NCI-H774 (cell line): ENCODE measurements around the gene REXO5.
A peak's percentile ranks its signal among the peaks of the same experiment; 100 is the strongest.
"Not testable (repeated sequence)": the region's sequence is repeated elsewhere in the genome, so short reads cannot be mapped to it uniquely, and the experiment has no call there.

ENCODE experiments used
- DNase-seq: peaks from one replicate; lab custom pipeline; 2025; lab: John Stamatoyannopoulos, UW

Gene REXO5

DNA sequence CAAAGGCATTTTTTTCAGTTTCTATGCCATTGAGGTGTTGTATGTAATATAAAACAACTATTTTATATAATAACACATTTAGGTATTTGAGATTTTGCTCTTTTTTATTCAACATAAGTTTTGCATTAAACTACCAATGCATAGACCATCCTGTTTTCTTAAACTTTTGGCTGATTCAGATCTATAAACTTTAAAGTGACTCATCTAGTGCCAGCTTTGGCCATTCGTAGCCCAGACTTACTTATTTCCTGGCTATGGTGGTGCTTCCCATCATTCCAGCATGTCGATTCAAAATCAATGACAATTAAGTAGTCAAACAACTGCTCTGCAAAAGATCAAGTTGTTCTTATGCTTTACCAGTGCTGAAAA is 3.2 kb upstream of the REXO5 start:
- no peak for DNase-seq

DNA sequence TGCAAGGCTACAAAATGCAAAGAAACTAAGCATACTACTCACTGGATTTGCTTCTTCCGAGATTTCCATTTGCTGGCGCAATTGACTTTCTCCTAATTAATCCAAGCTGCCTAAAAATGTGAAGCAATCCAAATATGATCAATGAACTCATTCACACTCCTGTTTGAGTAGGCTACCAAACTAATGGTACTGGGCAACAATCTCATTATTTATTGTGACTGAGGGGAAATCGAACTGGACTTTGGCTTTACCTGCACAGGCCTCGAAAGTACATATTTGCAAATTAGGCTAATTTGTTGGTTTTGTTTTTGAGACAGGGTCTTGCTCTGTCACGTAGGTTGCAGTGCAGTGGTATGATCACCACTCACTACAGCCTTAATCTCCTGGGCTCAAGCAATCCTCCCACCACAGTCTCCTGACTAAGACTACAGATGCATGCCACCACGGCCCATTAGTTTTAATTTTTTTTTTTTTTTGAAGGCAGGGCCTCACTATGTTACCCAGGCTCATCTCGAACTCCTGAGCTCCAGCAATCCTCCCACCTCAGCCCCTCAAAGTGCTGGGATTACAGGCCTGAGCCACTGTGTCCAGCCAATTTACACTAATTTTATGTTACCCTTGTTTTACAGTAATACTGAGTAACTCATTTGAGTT is 2.6 kb upstream of the REXO5 start:
- DNase-seq: no peak

DNA sequence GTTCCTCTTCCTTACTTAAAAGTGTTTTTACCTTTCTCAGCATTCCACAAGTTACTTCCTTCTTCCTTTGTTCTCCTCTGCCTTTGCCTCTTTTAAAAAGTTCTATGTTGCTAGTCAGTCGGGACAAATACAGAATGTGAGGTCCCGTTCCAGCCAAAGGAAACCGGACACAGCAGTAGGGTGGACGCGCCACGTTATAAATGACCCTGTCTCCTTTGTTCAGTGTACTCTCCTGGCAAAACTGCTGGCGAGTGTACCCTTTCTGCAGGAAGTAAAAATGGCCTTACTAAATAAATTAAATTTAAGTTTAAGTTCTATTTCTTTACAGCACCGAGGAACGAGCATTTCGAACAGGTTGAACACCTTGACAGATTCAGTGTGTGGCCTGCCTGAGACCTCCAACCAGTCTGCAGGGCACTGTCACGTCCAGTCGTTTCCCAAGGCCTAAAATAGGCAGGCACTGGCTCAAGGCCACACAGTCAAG is 601 bp upstream of the REXO5 start:
- not testable (repeated sequence) for DNase-seq

DNA sequence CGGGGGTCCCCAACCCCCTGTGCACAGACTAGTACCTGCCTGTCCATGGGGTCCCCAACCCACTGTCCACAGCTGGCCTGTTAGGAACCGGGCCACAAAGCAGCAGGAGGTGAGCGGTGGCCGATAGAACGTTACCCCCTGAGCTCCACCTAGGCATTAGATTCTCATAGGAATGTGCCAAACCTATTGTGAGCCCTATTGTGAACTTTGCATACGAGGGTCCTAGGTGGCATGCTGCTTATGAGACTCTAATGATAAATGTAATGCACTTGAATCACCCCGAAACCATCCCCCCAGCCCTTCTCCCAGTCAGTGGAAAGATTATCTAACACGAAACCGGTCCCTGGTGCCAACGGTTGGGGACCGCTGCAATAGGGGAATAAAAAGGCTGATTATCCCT is 1.5 kb downstream of the REXO5 start:
- DNase-seq: no peak

DNA sequence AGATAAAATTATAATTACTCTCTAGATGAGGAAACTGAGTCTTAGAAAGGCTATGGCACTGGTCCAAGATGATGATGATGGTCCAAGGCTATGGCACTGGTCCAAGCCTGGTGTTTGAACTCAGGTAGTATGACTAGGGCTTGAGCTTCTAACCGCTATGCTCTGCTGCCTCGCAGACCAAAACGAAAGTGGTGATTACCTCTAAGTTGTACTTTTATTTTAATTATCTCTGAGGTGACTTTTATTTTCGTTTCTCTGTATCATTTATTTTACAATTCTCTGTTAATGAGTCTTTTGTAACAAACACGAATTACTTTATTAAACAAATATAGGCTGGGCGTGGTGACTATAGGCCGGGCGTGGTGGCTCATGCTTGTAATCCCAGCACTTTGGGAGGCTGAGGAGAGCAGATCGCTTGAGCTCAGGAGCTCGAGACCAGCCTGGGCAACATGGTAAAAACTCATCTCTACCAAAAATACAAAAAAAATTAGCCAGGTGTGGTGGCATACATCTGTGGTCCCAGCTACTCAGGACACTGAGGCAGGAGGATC is 5.6 kb downstream of the REXO5 start:
- no peak for DNase-seq

DNA sequence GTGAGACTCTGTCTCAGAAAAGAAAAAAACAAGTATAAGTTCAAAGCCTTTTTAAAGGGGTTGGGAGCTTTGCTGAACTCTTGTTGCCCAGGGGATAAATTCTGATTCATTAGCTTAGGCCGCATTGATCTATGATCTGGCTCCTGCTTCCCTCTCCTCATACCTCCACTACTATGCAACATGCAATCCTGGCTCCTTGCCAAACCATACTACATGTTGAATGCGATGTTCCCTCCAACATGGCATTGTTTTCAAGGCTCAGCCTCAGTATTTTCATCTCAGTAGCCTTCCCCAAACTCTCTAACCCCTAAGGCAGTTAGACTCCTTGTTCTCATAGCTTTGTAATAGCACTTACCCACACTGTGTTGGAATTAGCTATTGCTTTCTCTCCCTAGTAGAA is 6.2 kb downstream of the REXO5 start:
- DNase-seq: no peak

DNA sequence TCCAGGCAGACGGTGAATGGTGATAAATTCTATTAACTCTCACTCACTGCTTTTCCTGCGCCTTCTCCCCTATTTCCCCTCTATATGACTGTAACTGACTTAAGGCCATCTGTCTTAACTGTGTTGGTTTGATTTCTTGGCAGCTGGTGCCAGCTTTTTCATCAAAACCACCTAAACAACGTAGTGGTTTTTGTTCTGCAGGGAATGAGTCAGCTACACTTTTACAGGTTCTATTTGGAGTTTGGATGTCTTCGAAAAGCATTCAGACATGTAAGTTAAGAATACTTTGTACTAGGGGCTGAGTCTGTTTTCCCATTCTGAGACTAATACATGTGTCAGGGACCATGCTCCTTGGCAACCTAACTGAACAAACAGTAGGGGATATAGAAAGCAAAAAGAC is 8.5 kb downstream of the REXO5 start:
- DNase-seq: no peak

DNA sequence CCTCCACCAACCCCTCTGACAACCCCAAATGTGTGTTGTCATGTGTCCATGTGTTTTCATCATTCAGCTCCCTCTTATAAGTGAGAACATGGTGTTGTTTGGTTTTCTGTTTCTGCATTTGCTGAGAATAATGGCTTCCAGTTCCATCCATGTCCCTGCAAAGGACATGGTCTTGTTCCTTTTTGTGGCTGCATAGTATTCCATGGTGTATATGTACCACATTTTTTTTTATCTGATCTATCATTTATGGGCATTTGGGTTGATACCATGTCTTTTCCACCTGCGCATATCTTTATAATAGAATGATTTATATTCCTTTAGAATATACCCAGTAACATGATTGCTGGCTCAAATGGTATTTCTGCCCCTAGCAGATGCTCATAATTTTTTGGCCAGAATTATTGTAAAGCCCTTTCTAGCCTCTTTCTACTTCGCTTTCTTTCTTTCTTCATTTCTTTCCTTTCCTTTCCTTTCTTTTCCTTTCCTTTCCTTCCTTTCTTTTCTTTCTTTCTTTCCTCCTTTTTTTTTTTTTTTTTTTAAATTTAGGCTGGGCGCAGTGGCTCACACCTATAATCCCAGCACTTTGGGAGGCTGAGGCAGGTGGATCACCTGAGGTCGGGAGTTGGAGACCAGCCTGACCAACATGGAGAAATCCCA is 12.7 kb downstream of the REXO5 start:
- no peak for DNase-seq

DNA sequence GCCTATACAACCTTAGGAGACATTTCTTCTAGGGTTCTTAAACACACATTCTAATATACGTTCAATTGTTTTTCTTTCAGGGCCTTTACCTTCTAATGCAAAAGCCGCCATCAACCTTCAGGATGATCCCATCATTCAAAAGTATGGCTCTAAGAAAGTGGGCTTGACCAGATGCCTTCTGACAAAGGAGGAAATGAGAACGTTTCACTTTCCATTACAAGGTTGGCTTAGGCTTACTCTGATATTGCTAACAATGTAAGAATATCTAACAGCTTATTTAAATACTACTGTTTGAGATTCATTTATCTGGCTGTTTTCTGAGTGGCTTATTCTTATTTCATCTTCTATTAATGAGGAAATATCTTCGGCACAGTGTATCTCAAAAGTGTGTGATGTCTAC is 15.4 kb downstream of the REXO5 start:
- no peak for DNase-seq

DNA sequence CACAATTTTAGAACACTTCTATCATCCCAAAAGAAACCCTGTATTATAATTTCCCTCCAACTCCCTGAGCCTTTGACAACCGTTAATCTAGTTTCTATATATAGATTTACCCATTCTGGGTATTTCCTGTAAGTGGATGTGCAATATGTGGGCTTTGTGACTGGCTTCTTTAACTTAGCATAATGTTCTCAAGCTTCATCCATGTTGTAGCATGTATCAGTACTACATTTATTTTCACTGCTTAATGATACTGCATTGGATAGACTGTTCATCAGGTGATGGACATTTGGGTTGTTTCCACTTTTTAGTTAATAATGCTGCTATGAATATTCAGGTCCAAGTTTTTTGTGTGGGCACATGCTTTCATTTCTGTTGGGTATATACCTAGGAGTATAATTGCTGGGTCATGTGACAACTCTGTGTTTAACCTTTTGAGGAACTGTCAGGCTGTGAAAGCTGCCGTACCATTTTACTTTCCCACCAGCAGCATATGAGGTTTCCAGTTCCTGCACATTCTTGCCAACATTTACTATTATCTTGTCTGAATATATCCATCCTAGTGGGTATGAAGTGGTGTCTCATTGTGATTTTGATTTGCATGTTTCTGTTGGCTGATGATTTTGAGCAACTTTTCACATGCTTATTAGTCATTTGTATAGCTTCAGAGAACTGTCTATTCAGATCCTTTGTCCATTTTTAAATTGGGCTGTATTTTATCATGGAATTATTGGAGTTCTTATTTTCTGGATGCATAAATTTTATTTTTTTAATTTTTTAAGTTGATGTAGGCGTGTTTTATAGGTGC is 16.4 kb downstream of the REXO5 start:
- no peak for DNase-seq

DNA sequence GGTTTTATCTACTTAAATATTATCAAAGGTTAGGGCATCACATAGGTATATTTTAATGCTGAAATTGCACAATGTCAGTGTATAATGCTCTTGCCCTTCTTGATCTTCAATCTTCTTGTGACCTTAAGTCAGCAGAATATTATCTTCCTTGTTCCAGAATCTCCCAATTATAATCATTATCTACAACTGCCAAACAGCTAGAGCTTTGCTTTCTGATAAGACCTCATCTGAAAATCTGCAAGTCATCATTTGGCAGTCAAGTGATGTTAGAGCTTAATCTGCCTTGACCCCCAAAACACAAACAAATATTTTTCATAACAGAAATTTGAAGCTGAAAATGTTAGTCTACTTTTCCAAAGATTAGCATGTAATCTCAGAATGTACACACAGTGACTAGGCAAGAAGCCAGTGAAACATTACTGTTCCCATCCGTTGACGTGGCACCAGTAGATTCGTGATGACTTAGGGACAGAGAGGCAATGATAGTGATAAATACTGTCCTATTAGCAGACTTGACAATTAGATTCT is 19.8 kb downstream of the REXO5 start:
- no peak for DNase-seq

DNA sequence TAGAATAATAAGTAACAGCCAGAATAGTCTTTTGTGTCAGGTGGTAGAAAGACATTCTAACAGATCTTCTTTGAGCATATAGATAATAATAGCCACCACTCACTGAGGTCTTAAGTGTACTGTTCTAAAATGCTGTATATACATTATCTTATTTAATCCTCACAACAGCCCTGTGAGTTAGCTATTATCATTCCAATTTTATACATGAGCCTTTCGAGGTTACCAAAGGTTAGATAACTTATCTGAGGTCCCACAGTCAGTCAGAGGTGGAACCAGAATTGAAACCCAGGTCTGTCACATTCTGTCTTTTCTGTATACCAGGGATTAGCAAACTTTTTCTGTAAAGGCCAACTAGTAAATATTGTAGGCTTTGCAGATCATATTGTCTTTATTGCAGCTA is 23.2 kb downstream of the REXO5 start:
- DNase-seq: no peak

DNA sequence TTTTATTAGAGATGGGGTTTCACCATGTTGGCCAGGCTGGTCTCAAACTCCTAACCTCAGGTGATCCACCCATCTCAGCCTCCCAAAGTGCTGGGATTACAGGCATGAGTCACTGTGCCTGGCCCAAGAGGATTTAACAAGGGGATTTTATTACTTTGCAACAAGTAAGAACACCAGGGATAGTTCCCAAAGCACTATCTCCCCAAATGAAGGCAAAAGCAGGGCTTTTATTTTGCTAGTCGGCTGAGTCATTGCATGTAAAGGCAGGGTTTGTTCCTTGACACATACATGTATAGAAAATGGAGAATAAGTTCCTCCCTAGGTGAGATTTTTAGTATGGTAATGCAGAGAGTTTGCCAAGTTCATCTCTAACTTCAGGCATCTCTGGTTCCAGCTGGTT is 24.0 kb downstream of the REXO5 start:
- DNase-seq: no peak

DNA sequence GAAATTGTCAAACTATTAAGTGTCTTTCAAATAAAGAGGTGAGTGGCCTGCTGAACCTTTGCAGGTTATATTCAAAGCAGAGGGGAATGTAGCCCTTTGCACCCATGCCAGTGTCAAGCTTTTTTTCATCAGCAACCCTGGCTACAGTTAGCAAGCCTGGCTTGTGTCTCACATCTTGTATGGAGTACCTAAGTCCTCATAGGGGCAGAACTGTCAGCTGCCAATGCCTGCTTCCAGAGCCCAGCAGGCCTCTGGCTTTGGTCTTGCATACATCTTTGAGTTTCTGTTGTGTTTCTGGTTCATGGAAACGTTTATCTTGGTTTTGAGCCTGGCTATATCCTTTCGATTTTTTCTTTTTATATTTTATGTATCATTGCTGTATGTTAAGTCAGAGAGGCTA is 26.8 kb downstream of the REXO5 start:
- DNase-seq: no peak

DNA sequence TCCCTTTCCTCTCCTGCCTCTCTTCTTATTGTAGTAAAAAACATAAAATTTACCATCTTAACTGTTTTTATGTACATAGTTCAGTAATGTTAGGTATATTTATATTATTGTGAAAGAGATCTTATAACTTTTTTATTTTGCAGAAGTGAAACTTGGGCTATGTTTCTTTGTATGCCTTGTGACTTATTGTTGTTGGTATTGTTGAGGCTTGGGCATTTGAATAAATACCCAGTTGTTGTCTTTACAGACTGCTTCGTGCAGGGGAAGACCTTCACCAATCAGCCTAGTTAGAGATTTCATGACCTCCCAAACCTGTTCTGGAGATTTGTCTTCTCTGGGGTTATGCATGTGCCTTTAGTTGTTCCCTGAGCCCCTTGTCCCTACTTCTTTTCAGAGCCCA is 31.9 kb downstream of the REXO5 start:
- DNase-seq: no peak

DNA sequence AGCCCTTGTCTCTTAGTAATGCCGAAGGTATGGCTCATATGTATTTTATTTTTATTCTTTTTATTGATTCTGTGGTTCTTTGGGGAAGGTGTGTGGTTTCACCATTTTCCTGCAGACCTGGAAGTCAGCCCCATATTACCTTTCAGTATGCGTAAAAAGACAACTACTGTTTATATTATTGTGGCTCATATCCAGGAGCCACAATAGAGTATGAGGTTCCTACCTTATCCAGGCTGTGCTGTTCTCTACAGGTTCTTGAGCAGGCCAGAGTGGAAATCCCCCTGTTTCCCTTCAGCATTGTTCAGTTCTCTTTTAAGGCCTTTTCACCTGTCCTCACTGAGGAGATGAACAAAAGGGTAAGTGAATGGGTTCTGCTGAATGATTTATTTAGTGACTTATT is 33.2 kb downstream of the REXO5 start:
- no peak for DNase-seq

DNA sequence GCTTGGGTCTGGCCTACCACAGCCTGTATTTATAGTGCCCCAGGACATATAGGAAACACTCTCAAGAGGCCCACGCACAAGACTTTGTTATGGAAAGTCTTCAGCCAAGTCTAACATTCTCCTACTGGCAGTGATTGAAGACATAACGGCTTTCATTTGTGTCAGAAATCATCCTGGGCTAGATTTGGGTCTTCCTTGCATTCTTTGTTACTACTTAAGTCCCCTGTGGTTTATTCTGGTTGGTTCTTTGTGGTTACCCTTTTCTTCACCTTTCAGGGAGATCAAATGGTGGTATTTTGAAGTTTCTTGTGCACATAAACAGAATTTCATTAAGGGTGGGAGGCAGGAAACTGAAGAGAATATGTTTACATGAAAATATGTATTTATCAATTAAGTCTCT is 37.7 kb downstream of the REXO5 start:
- no peak for DNase-seq

DNA sequence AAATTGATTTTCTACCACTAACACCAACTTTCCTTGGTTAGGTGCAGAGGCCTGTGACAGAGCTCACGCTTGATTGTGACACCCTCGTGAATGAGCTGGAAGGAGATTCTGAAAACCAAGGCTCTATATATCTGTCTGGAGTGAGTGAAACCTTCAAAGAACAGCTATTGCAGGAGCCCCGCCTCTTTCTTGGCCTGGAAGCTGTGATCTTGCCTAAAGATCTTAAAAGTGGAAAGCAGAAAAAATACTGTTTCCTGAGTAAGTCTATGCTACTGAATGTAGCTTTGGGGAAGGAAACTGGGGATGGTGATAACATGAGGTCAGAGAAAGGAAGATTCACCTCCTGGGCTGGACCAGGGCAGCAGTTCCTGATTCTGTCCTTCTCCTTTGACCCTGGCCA is 38.3 kb downstream of the REXO5 start:
- no peak for DNase-seq

DNA sequence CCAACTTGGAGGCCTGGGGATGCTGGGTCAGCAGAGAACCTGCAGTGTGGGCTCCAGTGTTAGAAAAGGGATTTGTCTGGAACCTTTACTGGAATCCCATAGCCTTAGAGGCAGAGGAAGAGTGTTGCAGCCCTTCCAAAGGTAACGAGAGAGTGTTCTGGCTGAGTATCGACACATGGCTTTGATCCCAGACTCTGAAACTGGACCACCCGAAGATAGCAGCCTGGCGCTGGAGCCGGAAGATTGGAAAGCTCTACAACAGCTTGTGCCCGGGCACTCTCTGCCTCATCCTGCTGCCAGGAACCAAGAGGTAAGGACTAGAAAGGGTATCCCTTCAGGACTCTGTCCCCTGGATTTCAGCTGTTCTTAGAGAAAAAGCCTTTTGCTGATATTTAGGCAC is 39.7 kb downstream of the REXO5 start:
- no peak for DNase-seq

DNA sequence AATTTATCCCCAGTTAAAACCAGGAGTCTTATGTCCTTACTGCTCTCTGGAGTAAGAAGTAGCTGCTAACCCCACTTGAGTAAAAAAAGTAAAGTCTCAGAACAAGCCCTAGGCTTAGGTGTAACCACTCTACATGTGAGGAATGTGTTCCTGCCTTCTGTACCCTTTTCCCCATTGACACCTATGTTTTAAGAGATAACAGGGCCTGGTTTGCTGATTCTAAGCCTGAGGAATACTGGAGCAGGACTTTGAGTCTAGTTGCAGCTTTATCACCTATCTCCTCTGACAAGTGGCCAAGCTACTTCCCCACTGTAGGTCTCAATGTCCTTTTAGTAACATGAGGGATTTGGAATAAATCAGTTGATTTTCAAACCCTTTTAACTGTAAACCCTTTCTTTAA is 40.2 kb downstream of the REXO5 start:
- DNase-seq: no peak

DNA sequence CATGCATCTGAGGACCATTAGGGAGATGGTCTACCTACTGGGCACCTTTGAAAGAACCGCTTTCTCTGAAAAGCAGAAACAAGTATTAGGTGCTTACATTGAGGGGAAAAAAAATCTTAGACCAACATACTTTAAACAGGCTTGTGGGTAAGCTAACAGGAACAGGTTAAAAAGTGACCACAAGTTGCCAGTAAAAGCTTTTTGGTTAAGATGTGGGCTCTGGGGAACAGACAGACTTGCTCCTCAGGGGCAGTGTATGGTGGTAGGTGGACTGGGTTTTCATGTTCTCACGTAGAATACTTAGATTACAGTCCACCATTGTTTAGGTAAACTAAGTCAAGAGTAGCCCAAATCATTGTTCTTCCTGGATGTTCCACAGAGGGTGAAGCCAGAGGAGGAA is 41.2 kb downstream of the REXO5 start:
- no peak for DNase-seq

DNA sequence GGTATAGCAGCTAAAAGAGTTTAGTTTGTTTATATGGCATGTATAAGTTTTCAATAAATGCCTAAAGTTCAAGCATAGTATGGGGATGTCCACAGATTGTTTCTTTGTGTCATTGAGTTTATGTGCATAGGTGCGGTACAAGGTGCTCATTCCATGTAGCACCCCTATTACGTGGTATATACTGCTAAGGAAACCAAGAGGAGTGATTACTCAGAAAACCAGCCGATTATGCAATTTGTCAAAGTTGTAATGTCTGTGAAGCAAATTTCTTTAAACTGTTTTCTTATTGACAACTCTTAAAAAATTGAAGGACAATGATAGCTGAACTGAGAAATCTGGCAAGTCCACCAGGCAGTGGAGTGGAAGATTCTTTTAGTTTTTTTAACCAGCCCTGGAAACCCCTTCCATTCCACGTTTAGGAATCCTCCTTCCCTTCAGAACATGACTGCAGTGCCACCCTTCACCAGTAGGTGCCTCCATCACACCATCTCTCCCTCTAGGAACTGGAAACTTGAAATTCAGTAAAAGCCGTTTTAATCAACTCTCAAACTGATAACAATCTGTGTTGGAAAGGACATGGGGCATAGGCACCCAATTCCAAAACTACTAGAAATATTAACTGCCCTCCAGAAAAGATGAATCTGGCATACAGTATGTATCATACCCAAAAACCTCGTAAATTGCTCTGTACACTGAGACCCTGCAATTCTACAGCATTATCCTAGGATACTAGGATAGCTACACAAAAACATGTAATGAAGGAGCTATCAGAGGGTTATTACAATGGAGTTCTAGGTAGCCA is 43.5 kb downstream of the REXO5 start:
- DNase-seq: peak; percentile 39
